ENCODE measurements around the gene KCTD3. TPM values are rescaled to one million over a fixed set of nuclear protein-coding genes. Genes with fewer than 3 reads are reported as not detected.

The KCTD3 gene
- total RNA-seq, 4 donors from 2014 or later: 41.4 to 66.4 (median 52.3) TPM

DNA sequence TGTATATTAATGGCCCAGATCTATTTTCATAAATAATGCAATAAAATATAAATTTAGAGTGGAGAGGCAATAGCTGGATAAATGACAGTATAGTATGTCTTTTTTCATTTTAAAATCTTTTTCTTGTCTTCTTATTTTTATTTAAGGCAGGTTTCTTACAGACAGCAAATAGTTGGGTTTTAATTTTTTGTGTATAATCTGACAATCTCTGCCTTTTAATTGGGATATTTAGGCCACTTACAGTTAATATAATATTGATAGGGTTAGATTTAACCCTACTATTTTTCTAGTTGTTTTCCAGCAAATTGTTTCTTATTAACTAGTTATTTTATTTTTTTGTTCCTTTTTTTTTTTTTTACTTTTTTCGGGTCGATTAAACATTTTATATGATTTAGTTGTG, 23.3 kb upstream of the KCTD3 start:
- H3K36me3 ChIP-seq: no peaks in the 10 kb centered on the region
- no peaks in the 10 kb centered on the region for H3K9me3 ChIP-seq
- peaks cover 5 to 12% of the 10 kb centered on the region in 2 donors for H3K4me1 ChIP-seq
- no peak overlapping the region for H3K4me3 ChIP-seq (replicated peaks in 1 of 3)
- WGBS, 2 donors: 98% methylated on average over 2 of the region's 2 CpGs
- no peak for DNase-seq
- TF ChIP-seq POLR2A (IDR thresholded peaks at IDR 0.05): no peak
- TF ChIP-seq CTCF (IDR thresholded peaks at IDR 0.05): no peak
- intact Hi-C loops (cut with DNase I): no loop called here
- H3K27ac ChIP-seq: no peak overlapping the region
- H3K27me3 ChIP-seq: no peaks in the 10 kb centered on the region

- WGBS, 2 donors: 83 to 90% methylated on average over 5 of the region's 5 CpGs
Measured at GRCh38 chr1:215544566-215544965, 22.5 kb upstream of the KCTD3 start.

GRCh38 chr1:215545096-215545495, 22.0 kb upstream of the KCTD3 start:
- Histone ChIP-seq H3K27ac (no peak overlapping the region), H3K9me3 (no peaks in the 10 kb centered on the region), H3K36me3 (no peaks in the 10 kb centered on the region), H3K4me1 (peaks cover 1 to 6% of the 10 kb centered on the region in 2 donors), H3K4me3 (replicated peaks in 1 of 3) (no peak overlapping the region), H3K27me3 (no peaks in the 10 kb centered on the region)
- intact Hi-C loops (cut with DNase I): no loop called here
- no peak for DNase-seq
- no peak for TF ChIP-seq CTCF (IDR thresholded peaks at IDR 0.05)
- no peak for TF ChIP-seq POLR2A (IDR thresholded peaks at IDR 0.05)

More at GRCh38 chr1:215544566-215544965, 22.5 kb upstream of the KCTD3 start:
- TF ChIP-seq POLR2A (IDR thresholded peaks at IDR 0.05): no peak
- no peak for TF ChIP-seq CTCF (IDR thresholded peaks at IDR 0.05)
- H3K36me3 ChIP-seq: no peaks in the 10 kb centered on the region
- no peak overlapping the region for H3K27ac ChIP-seq
- intact Hi-C loops (cut with DNase I): no loop called here
- H3K4me1 ChIP-seq: peaks cover 5 to 11% of the 10 kb centered on the region in 2 donors
- no peaks in the 10 kb centered on the region for H3K27me3 ChIP-seq
- H3K4me3 ChIP-seq (replicated peaks in 1 of 3): no peak overlapping the region
- H3K9me3 ChIP-seq: no peaks in the 10 kb centered on the region
- DNase-seq: no peak

DNA sequence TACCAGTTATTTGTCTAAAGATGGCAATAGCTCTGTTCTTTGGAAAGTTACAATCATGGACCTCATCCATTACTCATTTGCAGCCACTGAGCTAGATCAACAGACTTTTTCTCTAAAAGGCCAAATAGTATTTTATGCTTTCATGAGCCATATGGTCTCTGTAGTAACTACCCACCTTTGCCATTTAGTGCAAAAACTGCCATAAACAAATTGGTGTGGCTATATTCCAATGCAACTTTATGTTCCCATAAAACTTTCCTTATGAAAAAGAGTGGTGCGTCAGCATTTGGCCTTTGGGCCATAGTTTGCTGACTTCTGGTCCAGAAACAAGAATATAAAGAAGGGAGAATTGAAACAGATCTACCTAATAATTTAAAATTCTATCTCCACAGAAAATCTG, 20.1 kb upstream of the KCTD3 start:
- no peak for DNase-seq
- H3K27me3 ChIP-seq: no peaks in the 10 kb centered on the region
- 96 to 100% methylated on average over 1 of the region's 1 CpG for WGBS, 2 donors
- no peak overlapping the region for H3K27ac ChIP-seq
- no peaks in the 10 kb centered on the region for H3K4me1 ChIP-seq
- H3K36me3 ChIP-seq: no peaks in the 10 kb centered on the region
- TF ChIP-seq POLR2A (IDR thresholded peaks at IDR 0.05): no peak
- H3K9me3 ChIP-seq: no peaks in the 10 kb centered on the region
- no peak overlapping the region for H3K4me3 ChIP-seq (replicated peaks in 1 of 3)
- intact Hi-C loops (cut with DNase I): no loop called here

DNA sequence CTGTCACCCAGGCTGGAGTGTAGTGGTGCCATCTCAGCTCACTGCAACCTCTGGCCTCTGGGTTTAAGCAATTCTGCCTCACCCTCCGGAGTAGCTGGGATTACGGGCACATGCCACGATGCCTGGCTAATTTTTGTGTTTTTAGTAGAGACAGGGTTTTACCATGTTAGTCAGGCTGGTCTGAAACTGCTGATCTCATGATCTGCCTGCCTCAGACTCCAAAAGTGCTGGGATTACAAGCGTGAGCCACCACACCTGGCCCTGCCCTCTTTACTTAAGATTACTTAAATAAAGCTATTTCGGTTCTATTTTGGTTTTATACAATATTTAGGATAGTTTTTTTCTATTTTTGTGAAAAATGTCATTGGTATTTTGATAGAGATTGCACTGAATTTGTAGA, 15.3 kb upstream of the KCTD3 start:
- no peak for DNase-seq
- Histone ChIP-seq H3K36me3 (no peaks in the 10 kb centered on the region), H3K27ac (no peak overlapping the region), H3K4me1 (no peaks in the 10 kb centered on the region), H3K9me3 (no peaks in the 10 kb centered on the region), H3K27me3 (no peaks in the 10 kb centered on the region), H3K4me3 (replicated peaks in 1 of 3) (no peak overlapping the region)
- WGBS, 2 donors: 91 to 93% methylated on average over 5 of the region's 5 CpGs
- TF ChIP-seq POLR2A (IDR thresholded peaks at IDR 0.05) (no peak), CTCF (IDR thresholded peaks at IDR 0.05) (no peak)
- intact Hi-C loops (cut with DNase I): no loop called here

DNA sequence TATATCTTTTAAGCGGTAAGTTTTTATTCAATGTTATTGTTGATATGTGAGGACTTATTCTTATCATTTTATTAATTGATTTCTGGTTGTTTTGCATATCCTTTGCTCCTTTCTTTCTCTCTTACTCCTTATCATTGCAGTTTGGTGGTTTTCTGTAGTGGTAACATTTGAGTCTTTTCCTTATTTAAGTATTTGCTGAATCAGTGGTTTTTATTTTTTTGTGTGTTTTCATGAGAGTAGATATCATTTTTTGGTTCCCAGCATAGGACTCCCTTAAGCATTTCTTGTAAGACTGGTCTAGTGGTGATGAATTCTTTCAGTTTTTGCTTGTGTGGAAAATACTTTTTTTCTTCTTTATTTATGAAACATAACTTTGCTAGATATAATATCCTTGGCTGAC, 12.2 kb upstream of the KCTD3 start:
- intact Hi-C loops (cut with DNase I): no loop called here
- no peak for TF ChIP-seq POLR2A (IDR thresholded peaks at IDR 0.05)
- TF ChIP-seq CTCF (IDR thresholded peaks at IDR 0.05): no peak

More for the DNA sequence above, 12.2 kb upstream of the KCTD3 start:
- no peak for DNase-seq
- Histone ChIP-seq H3K4me3 (replicated peaks in 1 of 3) (no peak overlapping the region), H3K27me3 (no peaks in the 10 kb centered on the region), H3K27ac (no peak overlapping the region), H3K9me3 (no peaks in the 10 kb centered on the region), H3K4me1 (no peaks in the 10 kb centered on the region), H3K36me3 (no peaks in the 10 kb centered on the region)
- 92% methylated on average over 1 of the region's 1 CpG for WGBS, 2 donors

All from thyroid gland (tissue), 4 donors.